Midbrain (tissue), 1 donor: Measurements from ENCODE around the gene OR2T35.
A peak's percentile ranks its signal among the peaks of the same experiment; 100 is the strongest.

ENCODE experiments used
- DNase-seq: peaks from one replicate; lab custom pipeline; 2025; lab: John Stamatoyannopoulos, UW

OR2T35 gene

GRCh38 chr1:248625971-248626370, 19.1 kb downstream of the OR2T35 start:
- no peak for DNase-seq

- no peak for DNase-seq
Measured at GRCh38 chr1:248625166-248625565, 19.9 kb downstream of the OR2T35 start.

- DNase-seq: peak; percentile 1
Measured at GRCh38 chr1:248622570-248623001, 22.5 kb downstream of the OR2T35 start.

- DNase-seq: no peak
Measured at GRCh38 chr1:248621770-248622169, 23.3 kb downstream of the OR2T35 start.

- peak; percentile 62 for DNase-seq
Measured at GRCh38 chr1:248618878-248619277, 26.2 kb downstream of the OR2T35 start.

GRCh38 chr1:248618119-248618518, 27.0 kb downstream of the OR2T35 start:
- no peak for DNase-seq

- DNase-seq: no peak
Measured at GRCh38 chr1:248613742-248614141, 31.3 kb downstream of the OR2T35 start.

GRCh38 chr1:248611883-248612414, 33.1 kb downstream of the OR2T35 start:
- no peak for DNase-seq

GRCh38 chr1:248610301-248610700, 34.8 kb downstream of the OR2T35 start:
- DNase-seq: no peak

- no peak for DNase-seq
Measured at GRCh38 chr1:248599396-248599795, 45.7 kb downstream of the OR2T35 start.

- DNase-seq: no peak
Measured at GRCh38 chr1:248597589-248597988, 47.5 kb downstream of the OR2T35 start, which contains the start of gene OR2T10. Gene OR2T10 (minus strand): TSS chr1:248597700. CDS start chr1:248593768, 3,932 bp downstream.

GRCh38 chr1:248596615-248597014, 48.5 kb downstream of the OR2T35 start:
- DNase-seq: no peak

GRCh38 chr1:248593226-248593625, 51.9 kb downstream of the OR2T35 start:
- no peak for DNase-seq

GRCh38 chr1:248592655-248593054, 52.4 kb downstream of the OR2T35 start:
- no peak for DNase-seq

- no peak for DNase-seq
Measured at GRCh38 chr1:248590055-248590454, 55.0 kb downstream of the OR2T35 start.

- no peak for DNase-seq
Measured at GRCh38 chr1:248589334-248589733, 55.7 kb downstream of the OR2T35 start.
